GM18498 (cell line): ENCODE data around the gene SLC1A6.
"Not testable (repeated sequence)": the region's sequence is repeated elsewhere in the genome, so short reads cannot be mapped to it uniquely, and the experiment has no call there.

Experiments
- ATAC-seq: cut with Tn5 transposase; IDR thresholded peaks from one replicate; pipeline ENCODE4 v1.9.1; 2021; ENCODE audit warnings: mild to moderate bottlenecking, moderate library complexity; ENCODE audit not compliant: unreplicated experiment

Gene SLC1A6

GRCh38 chr19:14979476-14980255, at the start of gene SLC1A6:
TSS of gene SLC1A6 (minus strand) at chr19:14979864. CDS start at chr19:14972910, 6,954 bp downstream.
- no peak for ATAC-seq

- no peak for ATAC-seq
Observed at GRCh38 chr19:15028490-15028889, 48.8 kb upstream of the SLC1A6 start.

- no peak for ATAC-seq
Observed at GRCh38 chr19:15025217-15025616, 45.6 kb upstream of the SLC1A6 start.

GRCh38 chr19:15022752-15023151, 43.1 kb upstream of the SLC1A6 start:
- no peak for ATAC-seq

- ATAC-seq = no peak
Observed at GRCh38 chr19:15021286-15022007, 41.8 kb upstream of the SLC1A6 start.

GRCh38 chr19:15018836-15019235, 39.2 kb upstream of the SLC1A6 start:
- not testable (repeated sequence) for ATAC-seq

GRCh38 chr19:15015946-15016542, 36.4 kb upstream of the SLC1A6 start:
- ATAC-seq = no peak

GRCh38 chr19:15014579-15014978, 34.9 kb upstream of the SLC1A6 start:
- ATAC-seq = no peak

GRCh38 chr19:15010501-15011300, 31.0 kb upstream of the SLC1A6 start:
- no peak for ATAC-seq

- no peak for ATAC-seq
Observed at GRCh38 chr19:15008308-15008707, 28.6 kb upstream of the SLC1A6 start.

GRCh38 chr19:14997981-14998380, 18.3 kb upstream of the SLC1A6 start:
- no peak for ATAC-seq

- ATAC-seq = no peak
Observed at GRCh38 chr19:14992780-14993179, 13.1 kb upstream of the SLC1A6 start.

GRCh38 chr19:14985133-14985532, 5.5 kb upstream of the SLC1A6 start:
- no peak for ATAC-seq

- ATAC-seq = no peak
Observed at GRCh38 chr19:14978161-14978776, 1.4 kb downstream of the SLC1A6 start.

GRCh38 chr19:14977128-14977527, 2.5 kb downstream of the SLC1A6 start:
- no peak for ATAC-seq

GRCh38 chr19:14974488-14974887, 5.2 kb downstream of the SLC1A6 start:
- ATAC-seq = no peak

- no peak for ATAC-seq
Observed at GRCh38 chr19:14972676-14973075, 7.0 kb downstream of the SLC1A6 start.

GRCh38 chr19:14971474-14971873, 8.2 kb downstream of the SLC1A6 start:
- ATAC-seq = no peak

GRCh38 chr19:14968247-14968646, 11.4 kb downstream of the SLC1A6 start:
- ATAC-seq = no peak

GRCh38 chr19:14961956-14962685, 17.5 kb downstream of the SLC1A6 start:
- ATAC-seq = no peak
